ENCODE data around the gene MITF. TPM values are rescaled to one million over a fixed set of nuclear protein-coding genes. Genes with fewer than 3 reads are reported as not detected.

MITF gene
- total RNA-seq, 1 experiment from 2014 or later: 1.9 TPM

- no peak overlapping the region for H3K4me2 ChIP-seq (ENCODE audit: low read length)
- no peaks in the 10 kb centered on the region for H3K79me2 ChIP-seq (ENCODE audit: insufficient read depth, low read length)
- H3K27ac ChIP-seq (ENCODE audit: low read depth, low read length): no peak overlapping the region
- H3K4me3 ChIP-seq (replicated peaks in 1 of 2; ENCODE audit: low read depth in 1 of 2, low read length in 2 of 2): no peak overlapping the region
- no peaks in the 10 kb centered on the region for H3K9me2 ChIP-seq (ENCODE audit: insufficient read depth)
- no peaks in the 10 kb centered on the region for H3K4me1 ChIP-seq (ENCODE audit: control insufficient read depth in 1 of 2, insufficient read depth in 2 of 2, low read length in 2 of 2)
- H3K36me3 ChIP-seq (ENCODE audit: control insufficient read depth in 1 of 2, insufficient read depth in 2 of 2, low read length in 2 of 2): no peaks in the 10 kb centered on the region
- intact Hi-C loops (cut with micrococcal nuclease): no loop called here
- no peaks in the 10 kb centered on the region for H3K27me3 ChIP-seq (ENCODE audit: insufficient read depth, low read length)
- TF ChIP-seq SP1 (IDR thresholded peaks at IDR 0.05; ENCODE audit: low read depth) (no peak), YY1 (IDR thresholded peaks at IDR 0.05; ENCODE audit: extremely low read depth, insufficient replicate concordance, low read depth, low read length) (no peak), EZH2 (IDR thresholded peaks at IDR 0.05) (no peak), RAD21 (IDR thresholded peaks at IDR 0.05; ENCODE audit: low read depth) (no peak), JUND (IDR thresholded peaks at IDR 0.05) (no peak), POLR2AphosphoS5 (IDR thresholded peaks at IDR 0.05; ENCODE audit: low read depth, low read length) (no peak)
- ATAC-seq (no peak), DNase-seq (ENCODE audit: low read depth, low spot score) (no peak)
- no peaks in the 10 kb centered on the region for H4K20me1 ChIP-seq (ENCODE audit: insufficient read depth)
- POLR2A ChIA-PET: no interaction called here
- RAD21 ChIA-PET (ENCODE audit: low non-redundant PET in 1 of 2, low total read pairs in 2 of 2, uncharacterized antibody in 2 of 2, unreplicated experiment in 2 of 2): no interaction called here
- H2AFZ ChIP-seq (ENCODE audit: low read depth, low read length, poor library complexity, severe bottlenecking): no peak overlapping the region
- no peaks in the 10 kb centered on the region for H3K9me3 ChIP-seq (ENCODE audit: control insufficient read depth in 1 of 2, insufficient read depth in 1 of 2, low read depth in 1 of 2, low read length in 2 of 2)
- no peak overlapping the region for H3K9ac ChIP-seq (ENCODE audit: low read length)
- CTCF ChIA-PET: no interaction called here
- no TSS peak for BruUV-seq (replicated peaks)
Observed at GRCh38 chr3:69936266-69936665, 197.0 kb downstream of the MITF start.

- no TSS peak for BruUV-seq (replicated peaks)
- H4K20me1 ChIP-seq (ENCODE audit: insufficient read depth): no peaks in the 10 kb centered on the region
- no peaks in the 10 kb centered on the region for H3K36me3 ChIP-seq (ENCODE audit: control insufficient read depth in 1 of 2, insufficient read depth in 2 of 2, low read length in 2 of 2)
- H3K9ac ChIP-seq (ENCODE audit: low read length): no peak overlapping the region
- no peaks in the 10 kb centered on the region for H3K4me1 ChIP-seq (ENCODE audit: control insufficient read depth in 1 of 2, insufficient read depth in 2 of 2, low read length in 2 of 2)
- intact Hi-C loops (cut with micrococcal nuclease): no loop called here
- H2AFZ ChIP-seq (ENCODE audit: low read depth, low read length, poor library complexity, severe bottlenecking): no peak overlapping the region
- H3K27me3 ChIP-seq (ENCODE audit: insufficient read depth, low read length): no peaks in the 10 kb centered on the region
- DNase-seq (ENCODE audit: low read depth, low spot score): no peak
- H3K9me3 ChIP-seq (ENCODE audit: control insufficient read depth in 1 of 2, insufficient read depth in 1 of 2, low read depth in 1 of 2, low read length in 2 of 2): no peaks in the 10 kb centered on the region
- H3K27ac ChIP-seq (ENCODE audit: low read depth, low read length): no peak overlapping the region
- ChIA-PET CTCF (no interaction called here), POLR2A (no interaction called here), RAD21 (ENCODE audit: low non-redundant PET in 1 of 2, low total read pairs in 2 of 2, uncharacterized antibody in 2 of 2, unreplicated experiment in 2 of 2) (no interaction called here)
- H3K9me2 ChIP-seq (ENCODE audit: insufficient read depth): no peaks in the 10 kb centered on the region
- no peak overlapping the region for H3K4me3 ChIP-seq (replicated peaks in 1 of 2; ENCODE audit: low read depth in 1 of 2, low read length in 2 of 2)
- no peak for ATAC-seq
- no peaks in the 10 kb centered on the region for H3K79me2 ChIP-seq (ENCODE audit: insufficient read depth, low read length)
- no peak overlapping the region for H3K4me2 ChIP-seq (ENCODE audit: low read length)
- TF ChIP-seq POLR2A (IDR thresholded peaks at IDR 0.05; ENCODE audit: borderline replicate concordance, extremely low read depth, insufficient read depth, insufficient read length): no peak
- no peak for TF ChIP-seq ZBTB33 (IDR thresholded peaks at IDR 0.05; ENCODE audit: extremely low read depth, insufficient replicate concordance, low read length)
- no peak for TF ChIP-seq JUND (IDR thresholded peaks at IDR 0.05)
- TF ChIP-seq POLR2AphosphoS5 (IDR thresholded peaks at IDR 0.05; ENCODE audit: low read depth, low read length): no peak
- TF ChIP-seq EZH2 (IDR thresholded peaks at IDR 0.05): no peak
- no peak for TF ChIP-seq ATF3 (IDR thresholded peaks at IDR 0.05)
- TF ChIP-seq SIN3A (IDR thresholded peaks at IDR 0.05; ENCODE audit: low read depth): no peak
- no peak for TF ChIP-seq SRF (IDR thresholded peaks at IDR 0.05; ENCODE audit: low read depth)
- TF ChIP-seq ZNF274 (IDR thresholded peaks at IDR 0.05; ENCODE audit: low read depth, low read length): no peak
- TF ChIP-seq MAX (IDR thresholded peaks at IDR 0.05): no peak
- no peak for TF ChIP-seq ELF1 (IDR thresholded peaks at IDR 0.05; ENCODE audit: borderline replicate concordance, low read depth)
- TF ChIP-seq ZFX (IDR thresholded peaks at IDR 0.05): no peak
- TF ChIP-seq RAD21 (IDR thresholded peaks at IDR 0.05; ENCODE audit: low read depth): no peak
- TF ChIP-seq SP1 (IDR thresholded peaks at IDR 0.05; ENCODE audit: low read depth): no peak
- TF ChIP-seq REST (IDR thresholded peaks at IDR 0.05; ENCODE audit: low read depth): no peak
- TF ChIP-seq EZH2phosphoT487 (IDR thresholded peaks at IDR 0.05; ENCODE audit: borderline replicate concordance): no peak
Observed at GRCh38 chr3:69938061-69938460, 198.8 kb downstream of the MITF start.

All from HCT116 (cell line).